T-helper 2 cell treated with Interferon-gamma antibody and Interleukin-4, amounts not matched to agents 100 ng/mL and 5 ng/mL, for 36 hours (primary cell): Measurements from ENCODE around the gene ZSCAN18. TPM values are rescaled to one million over a fixed set of nuclear protein-coding genes. Genes with fewer than 3 reads are reported as not detected.
"Not testable (repeated sequence)": the region's sequence is repeated elsewhere in the genome, so short reads cannot be mapped to it uniquely, and the experiment has no call there.

Source experiments
- intact Hi-C: fragments of 100-400 bp; cut with micrococcal nuclease; formaldehyde crosslinking; loops from one replicate; pipeline ENCODE4 v1.15.1; 2023
- total RNA-seq: library from RNA; stranded (reverse); gene quantifications from 2 replicates; pipeline ENCODE4 v1.2.3, GENCODE V29; 2022

Gene ZSCAN18, protein sequence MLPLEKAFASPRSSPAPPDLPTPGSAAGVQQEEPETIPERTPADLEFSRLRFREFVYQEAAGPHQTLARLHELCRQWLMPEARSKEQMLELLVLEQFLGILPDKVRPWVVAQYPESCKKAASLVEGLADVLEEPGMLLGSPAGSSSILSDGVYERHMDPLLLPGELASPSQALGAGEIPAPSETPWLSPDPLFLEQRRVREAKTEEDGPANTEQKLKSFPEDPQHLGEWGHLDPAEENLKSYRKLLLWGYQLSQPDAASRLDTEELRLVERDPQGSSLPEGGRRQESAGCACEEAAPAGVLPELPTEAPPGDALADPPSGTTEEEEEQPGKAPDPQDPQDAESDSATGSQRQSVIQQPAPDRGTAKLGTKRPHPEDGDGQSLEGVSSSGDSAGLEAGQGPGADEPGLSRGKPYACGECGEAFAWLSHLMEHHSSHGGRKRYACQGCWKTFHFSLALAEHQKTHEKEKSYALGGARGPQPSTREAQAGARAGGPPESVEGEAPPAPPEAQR
- 2.7 and 3.5 TPM in 2 replicates for total RNA-seq

DNA sequence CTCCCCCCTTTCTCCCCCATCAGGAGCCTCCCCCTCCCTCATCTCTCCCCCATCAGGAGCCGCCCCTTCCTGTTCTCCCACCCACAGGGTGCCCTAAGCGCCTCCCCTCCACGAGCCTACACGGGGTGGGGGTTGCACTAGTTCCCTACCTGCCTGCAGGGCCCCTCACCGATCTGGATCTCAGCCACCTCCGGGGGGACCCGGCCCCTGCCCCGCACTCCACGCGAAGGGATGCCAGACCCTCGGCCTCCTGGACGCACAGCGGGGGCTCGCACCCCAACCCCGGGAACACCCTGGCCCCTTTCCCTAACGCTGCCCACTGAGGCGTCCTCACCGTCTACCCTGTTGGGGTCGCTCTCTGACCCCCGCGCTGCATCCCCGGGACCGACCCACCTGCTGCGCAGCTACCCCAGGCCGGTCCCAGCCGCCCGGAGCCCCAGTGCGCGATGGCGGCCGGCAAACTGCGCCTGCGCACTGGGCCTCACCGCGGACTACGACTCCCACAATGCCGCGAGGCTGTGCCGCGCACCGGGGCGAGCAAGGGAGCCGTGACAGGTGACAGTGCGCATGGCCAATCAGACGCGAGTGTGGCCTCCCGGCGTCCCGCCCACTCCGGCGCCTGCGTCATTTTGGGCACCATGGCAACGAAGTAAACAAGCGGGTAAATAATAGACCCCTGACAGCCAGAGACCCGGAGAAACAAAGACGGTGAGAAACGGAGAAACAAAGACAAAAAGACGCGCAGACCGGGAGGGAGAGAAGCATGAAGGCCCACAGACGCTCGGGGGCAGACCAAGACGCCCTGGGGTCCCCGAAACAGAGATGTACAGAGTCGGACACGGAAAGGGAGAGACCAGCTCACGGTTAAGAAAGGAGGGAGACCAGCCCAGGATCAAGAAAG, at the start of gene ZSCAN18:
Gene ZSCAN18 (minus strand): TSS at position 451 of the 901 bp plus-strand sequence. CDS start 7,964 bp downstream, outside the sequence.
- intact Hi-C loops, result no loop called here

DNA sequence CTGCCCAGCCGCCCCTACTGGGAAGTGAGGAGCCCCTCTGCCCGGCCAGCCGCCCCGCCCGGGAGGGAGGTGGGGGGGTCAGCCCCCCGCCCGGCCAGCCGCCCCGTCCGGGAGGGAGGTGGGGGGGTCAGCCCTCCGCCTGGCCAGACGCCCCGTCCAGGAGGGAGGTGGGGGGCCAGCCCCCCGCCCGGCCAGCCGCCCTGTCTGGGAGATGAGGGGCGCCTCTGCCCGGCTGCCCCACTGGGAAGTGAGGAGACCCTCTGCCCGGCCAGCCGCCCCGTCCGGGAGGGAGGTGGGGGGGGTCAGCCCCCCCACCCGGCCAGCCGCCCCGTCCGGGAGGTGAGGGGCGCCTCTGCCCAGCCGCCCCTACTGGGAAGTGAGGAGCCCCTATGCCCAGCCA, 49.4 kb upstream of the ZSCAN18 start:
- intact Hi-C loops, result not testable (repeated sequence)

DNA sequence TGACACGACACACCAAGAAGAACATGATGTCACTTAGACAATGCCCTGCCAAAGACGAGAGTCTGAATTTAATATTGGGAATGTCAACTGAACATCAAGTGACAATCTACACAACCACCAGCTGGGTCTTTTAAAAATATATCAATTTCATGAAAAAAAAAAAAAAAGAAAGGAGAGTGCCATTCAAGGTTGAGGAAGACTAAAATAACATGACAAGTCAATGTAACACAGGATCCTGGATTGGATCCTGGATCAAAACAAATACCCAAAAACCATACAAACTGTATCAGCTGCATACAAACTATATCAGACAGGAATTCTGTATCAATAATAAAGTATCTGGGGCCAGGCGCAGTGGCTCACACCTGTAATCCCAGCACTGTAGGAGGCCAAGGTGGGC, 47.8 kb upstream of the ZSCAN18 start:
- intact Hi-C loops, result no loop called here

DNA sequence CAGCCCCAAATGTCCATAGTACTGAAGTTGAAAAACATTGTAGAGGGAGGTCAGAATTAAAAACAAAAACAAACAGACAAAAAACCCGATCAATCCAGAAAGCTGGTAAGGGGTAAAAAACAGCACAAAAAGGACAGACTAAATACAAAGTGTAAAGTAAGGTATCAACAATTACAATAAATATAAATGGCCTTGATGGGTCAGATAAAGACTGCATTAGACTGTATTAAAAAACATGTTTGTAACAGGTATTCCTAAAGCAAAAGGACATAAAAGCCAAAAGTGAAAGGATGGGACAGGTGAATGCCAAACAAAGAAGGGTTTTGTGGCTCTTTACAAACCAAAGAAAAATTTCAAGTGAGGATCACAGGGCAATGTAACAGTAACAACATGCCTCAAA, 36.2 kb upstream of the ZSCAN18 start:
- intact Hi-C loops, result no loop called here

DNA sequence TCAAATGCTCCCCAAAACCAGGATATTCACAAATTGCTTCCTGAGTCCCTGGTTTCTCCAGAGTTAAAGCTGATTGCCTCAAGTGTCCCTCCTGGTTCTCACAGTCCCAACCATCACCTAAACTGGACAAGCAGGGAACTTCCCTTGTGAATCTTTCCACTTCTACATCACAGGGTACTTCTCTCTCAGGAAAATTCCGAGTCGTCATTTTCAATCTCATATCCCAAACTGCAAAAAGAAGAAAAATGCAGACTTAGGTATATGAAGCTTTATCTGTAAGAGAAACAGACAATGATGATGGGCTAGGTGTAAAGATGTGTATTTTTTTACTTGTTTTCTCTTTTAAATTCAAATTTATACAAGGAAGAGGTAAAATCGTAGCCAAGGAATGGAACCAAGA, 31.3 kb upstream of the ZSCAN18 start:
- intact Hi-C loops, result no loop called here

DNA sequence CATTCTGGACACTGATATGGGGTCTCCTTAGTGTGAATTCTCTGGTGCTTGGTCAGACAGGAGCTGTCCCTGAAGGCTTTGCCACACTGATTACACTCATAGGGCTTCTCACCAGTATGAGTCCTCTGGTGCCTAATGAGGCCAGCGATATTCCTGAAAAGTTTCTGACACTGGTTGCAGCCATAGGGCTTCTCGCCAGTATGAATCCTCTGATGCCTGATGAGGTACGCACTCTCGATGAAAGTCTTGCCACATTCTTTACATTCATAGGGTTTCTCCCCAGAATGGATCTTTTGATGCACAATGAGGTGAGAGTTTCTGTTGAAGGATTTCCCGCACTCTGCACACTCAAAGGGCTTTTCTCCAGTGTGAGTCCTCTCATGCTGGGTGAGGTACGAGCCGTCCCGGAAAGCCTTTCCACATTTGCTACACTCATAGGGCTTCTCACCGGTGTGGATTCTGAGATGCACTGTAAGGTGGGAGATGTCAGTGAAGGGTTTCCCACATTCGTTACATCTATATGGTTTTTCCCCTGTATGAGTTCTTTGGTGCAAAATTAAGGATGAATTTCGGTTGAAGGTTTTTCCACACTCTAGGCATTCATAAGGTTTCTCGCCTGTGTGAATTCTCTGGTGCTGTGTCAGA, 30.1 kb upstream of the ZSCAN18 start:
- intact Hi-C loops, result no loop called here

DNA sequence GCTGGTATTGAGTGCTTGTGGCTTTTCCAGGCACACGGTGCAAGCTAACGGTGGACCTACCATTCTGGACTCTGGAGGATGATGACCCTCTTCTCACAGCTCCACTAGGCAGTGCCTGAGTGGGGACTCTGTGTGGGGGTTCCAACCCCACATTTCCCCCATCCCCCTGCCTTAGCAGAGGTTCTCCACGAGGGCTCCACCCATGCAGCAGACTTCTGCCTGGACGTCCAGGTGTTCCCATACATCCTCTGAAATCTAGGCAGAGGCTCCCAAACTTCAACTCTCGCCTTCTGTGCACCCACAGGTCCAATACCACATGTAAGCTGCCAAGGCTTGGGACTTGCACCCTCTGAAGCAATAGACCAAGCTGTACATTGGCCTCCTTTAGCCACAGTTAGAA, 25.3 kb upstream of the ZSCAN18 start:
- intact Hi-C loops, result no loop called here

DNA sequence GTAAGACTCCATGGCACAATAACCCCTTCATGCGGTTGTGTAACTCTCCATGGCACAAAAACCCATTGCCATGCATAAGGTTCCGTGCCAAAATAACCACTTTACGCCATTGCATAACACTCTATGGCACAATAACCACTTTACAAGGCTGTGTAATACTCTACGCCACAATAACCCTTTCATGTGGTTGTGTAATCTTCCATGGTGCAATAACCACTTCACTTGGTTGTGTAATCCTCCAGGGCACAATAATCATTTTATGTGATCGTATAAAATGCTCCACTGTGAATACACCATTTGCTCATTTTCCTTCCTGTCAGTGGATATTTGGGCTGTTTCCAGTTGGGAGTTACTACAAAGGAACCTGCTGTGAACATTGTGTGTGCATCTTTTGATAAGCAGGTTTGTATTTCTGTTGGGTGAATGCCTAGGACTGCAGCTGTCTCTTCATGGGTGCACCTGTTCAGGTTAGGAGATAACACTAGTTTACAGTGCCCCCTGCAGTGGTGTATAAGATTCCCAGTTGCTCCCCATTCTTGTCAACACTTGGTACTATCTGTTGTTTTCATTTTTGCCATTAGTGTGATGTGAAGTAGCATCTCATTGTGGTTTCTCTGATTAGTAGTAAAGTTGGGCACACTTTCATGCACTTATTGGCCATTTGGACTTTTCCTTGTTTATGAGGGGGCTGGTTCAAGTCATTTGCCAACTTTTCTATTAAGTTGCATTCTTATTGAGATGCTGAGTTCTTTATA, 21.1 kb upstream of the ZSCAN18 start:
- intact Hi-C loops, result no loop called here

DNA sequence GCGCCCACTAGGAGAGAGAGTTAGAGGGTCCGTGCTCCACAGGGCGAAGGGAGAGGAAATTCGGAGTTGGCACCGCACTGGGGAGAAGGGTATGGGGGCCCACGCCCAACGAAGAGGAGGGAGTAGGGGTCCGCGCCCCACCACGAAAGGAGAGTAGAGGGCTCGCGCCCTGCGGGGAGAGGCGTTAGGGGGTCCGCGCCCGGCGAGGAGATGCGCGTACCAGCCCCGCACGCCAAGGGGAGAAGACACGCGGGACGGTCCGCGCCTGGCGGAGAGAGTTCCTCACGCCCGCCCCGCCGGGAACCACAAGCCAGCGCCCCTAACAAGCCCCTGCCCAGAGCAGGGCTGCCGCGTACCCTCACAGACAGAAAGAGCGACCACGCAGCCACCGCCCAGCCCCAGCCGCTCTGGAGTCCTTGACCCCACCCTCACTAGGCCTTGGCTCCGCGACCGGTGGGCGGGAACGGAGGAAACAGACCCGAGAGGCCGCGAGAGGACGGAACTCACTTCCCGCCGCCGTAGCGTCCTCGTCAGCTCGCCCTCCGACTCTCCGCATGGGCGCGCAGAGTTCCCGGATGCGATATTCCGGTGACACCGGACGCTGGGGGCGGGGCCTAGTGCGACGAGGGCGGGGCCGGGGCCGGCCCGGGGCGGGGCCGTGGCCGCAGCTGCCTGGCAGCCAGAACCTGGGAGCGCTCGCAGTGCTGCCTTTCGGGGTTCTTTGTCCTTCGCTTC, 20.0 kb upstream of the ZSCAN18 start:
- intact Hi-C loops, result no loop called here

DNA sequence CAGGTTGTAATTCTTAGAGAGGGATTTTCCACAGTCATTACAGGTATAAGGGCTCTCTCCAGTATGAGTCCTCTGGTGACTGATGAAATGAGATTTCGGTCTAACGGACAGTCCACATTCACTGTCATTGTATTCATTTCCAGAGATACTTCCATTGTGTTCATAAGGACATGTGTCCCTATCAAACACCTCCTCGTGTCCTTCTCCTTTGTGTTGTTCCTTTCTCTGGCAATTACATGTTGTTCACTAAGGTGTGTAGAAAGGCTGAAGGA, 10.5 kb upstream of the ZSCAN18 start:
- intact Hi-C loops, result no loop called here

DNA sequence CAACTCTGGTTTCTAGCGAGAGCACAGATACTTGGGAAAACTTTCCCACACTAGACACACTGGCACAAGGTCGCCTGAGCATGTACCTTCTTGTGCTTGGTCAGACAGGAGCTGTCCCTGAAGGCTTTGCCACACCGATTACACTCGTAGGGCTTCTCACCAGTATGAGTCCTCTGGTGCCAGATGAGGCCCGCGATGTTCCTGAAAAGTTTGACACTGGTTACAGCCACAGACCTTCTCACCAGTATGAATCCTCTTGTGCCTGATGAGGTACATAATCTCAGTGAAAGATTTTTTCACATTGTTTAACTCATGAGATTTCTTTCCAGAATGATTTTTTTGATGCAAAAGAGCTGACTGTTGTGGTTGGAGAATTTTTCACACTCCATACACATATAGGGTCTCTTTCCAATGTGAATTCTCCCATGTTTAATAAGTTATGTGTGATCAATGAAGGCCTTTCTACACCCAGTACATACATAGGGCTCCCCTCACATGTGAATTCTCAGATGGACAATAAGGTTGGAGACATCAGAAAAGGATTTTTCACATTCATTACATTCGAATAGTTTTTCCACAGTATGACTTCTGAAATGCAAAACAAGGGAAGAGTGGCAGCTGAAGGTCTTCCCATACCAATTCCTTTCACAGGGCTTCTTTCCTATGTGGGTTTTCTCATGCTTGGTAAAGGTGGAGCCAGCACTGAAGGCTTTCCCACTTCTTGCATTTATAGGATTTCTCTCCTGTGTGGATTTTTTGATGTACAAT, 9.9 kb upstream of the ZSCAN18 start:
- intact Hi-C loops, result no loop called here

DNA sequence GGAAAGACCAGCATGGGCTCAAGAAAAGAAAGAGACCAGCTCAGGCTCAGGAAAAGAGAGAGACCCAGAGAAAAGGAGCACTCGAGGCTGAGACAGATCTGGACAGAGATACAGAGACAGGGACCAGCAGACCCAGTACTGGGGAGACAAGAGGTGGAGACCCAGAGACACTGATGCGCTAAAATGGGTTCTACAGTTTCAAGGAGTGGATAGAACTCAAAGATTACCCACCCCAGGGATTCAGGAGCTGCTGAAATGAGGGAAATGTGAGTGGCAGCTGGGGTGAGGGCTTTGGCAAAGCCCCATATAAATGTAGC, 609 bp upstream of the ZSCAN18 start:
- intact Hi-C loops, result no loop called here

DNA sequence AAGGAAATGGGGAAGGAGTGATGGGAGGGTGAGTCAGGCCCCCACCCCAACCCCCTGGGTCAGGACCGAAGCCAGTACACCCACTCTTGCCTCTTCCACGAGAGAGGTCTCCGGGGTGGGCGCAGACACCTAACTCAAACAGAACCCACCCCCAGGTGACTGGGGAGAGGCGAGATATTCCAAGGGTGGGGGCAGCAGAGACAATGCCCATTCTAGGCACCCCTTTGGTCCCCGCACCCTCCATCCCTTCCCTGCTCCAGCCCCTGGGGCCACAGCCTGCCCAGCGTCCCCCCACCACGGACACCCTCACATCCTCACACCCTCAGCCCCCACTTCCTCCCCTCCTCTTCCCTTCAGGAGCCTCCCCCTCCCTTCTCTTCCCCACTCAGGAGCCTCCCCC, 682 bp downstream of the ZSCAN18 start:
- intact Hi-C loops, result no loop called here

DNA sequence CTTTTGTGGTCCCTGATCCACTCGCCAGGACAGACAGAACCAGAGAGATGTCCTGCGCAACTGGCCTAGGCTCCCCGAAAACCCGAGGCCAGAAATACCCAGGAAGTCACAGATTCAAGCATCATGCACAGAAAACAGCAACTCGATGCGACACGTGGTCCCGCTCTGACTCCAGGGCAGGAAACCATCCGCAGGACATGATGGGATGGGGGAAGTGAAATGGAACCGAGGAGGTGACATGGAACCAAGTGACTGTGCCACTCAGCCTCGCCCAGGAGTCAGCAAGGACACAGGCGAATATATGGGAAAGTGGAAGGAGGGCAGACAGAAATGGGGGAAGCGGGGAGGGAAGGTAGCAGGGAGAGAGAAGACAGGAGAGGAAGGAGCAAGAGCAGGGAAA, 1.1 kb downstream of the ZSCAN18 start:
- intact Hi-C loops, result no loop called here

DNA sequence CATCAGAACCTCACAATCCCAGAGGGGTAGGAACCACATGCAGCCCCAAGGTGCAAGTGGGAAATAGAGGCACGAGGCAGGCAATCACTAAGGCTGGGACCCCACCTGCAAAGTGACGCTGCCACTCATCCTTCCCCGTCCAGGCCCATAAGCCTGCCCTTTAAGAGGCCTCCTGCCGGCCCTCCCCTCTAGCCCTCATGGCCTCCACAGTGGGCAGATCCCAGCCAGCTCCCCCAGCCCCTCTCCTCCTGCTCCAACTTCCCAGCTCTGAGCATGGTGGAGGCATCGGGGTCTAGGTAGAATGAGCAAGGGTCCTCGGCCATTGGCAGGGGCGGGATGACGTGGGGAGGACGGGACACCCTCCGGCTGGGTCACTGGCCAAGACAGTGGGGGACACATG, 2.7 kb downstream of the ZSCAN18 start:
- intact Hi-C loops, result no loop called here

DNA sequence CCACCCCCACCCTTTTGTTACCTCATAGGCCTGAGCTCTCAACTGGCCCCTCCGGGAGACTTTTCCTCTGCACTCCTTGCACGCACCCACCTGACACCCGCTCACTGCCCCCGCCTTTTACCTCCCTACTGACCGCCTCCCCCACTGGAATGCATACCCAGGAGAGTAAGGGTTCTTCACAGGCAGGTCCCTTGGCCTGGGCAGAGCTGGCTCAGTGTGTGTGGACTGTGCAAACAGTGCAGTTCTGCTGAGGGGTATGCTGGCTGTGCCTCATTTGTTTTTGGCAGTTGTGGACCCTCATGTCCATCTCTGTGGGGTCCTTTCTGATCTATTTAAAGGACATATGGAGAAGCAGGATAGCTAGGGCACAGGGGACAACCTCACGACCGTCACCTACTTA, 5.0 kb downstream of the ZSCAN18 start:
- intact Hi-C loops, result no loop called here

DNA sequence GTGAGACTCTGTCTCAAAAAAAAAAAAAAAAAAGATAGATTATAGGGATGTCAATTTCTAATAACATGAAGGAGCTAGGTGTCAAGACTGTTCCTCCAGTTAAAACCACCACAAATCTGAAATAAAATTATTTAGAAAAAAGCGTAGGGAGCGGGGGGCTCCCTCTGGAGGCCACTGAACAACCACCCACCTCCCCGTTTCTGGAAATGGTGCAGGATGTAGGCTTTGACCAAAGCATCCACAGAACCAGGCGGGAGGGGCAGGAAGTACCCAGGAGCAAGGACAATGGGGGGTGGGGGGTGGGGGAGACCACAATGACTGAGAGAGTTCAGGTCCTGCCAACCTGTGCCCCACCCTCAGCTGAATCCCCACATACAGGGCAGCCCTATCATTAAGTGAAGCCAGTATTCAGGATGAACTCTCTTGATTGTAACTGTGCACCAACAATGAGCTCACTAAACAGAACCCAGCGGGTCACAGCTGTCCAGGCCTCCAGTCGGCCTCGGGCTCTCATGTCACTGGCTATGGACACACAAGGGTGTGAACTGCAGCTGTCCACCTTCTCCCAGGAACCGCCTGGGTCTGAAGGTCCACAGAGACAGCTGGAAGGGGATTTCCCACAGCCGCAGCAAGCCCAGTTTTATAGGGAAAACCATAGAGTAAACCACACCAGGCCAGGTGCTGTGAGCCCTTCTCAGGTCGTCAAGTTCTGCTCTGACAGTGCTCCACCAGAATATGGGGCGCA, 6.6 kb downstream of the ZSCAN18 start:
- intact Hi-C loops, result no loop called here

DNA sequence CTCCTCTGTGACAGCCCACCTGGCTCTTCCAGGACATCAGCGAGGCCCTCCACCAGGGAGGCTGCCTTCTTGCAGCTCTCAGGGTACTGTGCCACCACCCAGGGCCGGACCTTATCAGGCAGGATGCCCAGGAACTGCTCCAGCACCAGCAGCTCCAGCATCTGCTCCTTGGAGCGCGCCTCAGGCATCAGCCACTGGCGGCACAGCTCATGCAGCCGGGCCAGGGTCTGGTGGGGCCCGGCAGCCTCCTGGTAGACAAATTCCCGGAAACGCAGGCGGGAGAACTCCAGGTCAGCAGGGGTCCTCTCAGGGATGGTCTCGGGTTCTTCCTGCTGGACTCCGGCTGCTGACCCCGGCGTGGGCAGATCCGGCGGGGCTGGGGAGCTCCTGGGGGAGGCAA, 8.2 kb downstream of the ZSCAN18 start:
- intact Hi-C loops, result no loop called here

DNA sequence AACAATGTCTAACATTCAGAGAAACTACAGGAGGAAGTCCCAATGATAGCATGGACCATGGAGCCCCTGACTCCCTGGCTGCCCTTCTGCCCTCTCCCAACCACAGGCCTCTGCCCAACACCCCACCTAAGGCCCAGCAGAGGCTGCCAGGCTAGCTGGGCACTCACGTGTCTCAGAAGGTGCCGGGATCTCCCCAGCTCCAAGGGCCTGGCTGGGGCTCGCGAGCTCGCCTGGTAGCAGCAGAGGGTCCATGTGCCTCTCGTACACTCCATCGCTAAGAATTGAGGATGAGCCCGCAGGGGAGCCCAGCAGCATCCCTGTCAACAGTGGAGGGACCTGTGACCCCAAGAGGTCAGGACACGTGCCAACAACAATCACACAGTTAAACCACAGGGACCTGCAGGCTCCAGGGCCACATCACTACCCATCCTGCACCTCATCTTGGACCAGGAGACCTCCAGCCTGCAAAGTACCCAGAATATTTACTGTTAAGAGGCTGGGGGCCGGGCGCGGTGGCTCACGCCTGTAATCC, 9.4 kb downstream of the ZSCAN18 start:
- intact Hi-C loops, result no loop called here
